ENCODE data around the gene JAZF1. TPM values are rescaled to one million over a fixed set of nuclear protein-coding genes. Genes with fewer than 3 reads are reported as not detected.

Gene JAZF1
- total RNA-seq, 1 donor from 2014 or later, result 6.4 TPM

DNA sequence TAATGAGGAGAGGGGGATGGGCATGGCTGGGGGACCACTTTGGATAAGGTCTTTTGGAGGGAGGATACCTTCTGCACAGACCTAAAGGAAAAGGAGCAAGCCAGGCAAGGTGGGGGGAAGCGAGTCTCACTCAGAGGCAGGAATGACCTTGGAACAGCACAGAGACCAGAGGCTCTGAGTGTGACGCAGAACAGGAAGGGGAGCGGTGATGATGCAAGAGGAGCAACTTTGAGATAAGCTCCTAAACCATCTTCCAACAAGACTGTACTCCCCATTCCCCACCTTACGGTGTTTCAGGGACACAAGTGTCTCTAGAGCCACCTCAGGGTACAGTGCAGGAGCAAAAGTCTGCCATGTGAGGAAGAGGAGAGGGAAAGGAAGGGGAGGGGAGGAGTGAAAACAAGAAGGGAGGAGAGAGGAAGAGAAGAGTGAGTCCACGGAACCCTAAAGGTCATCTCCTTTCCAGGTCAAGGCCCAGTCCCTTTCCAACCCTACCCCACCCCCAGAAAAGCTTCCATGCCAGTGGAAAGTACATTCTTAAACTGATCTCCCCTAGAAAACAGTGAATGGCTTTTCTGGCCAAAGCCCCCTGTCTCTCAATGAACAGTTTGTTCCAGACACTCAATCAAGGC is 54.1 kb downstream of the JAZF1 start:
- Mint-ChIP-seq H3K27me3 (no peaks in the 10 kb centered on the region), H3K9me3 (ENCODE audit: low read depth) (no peaks in the 10 kb centered on the region)

DNA sequence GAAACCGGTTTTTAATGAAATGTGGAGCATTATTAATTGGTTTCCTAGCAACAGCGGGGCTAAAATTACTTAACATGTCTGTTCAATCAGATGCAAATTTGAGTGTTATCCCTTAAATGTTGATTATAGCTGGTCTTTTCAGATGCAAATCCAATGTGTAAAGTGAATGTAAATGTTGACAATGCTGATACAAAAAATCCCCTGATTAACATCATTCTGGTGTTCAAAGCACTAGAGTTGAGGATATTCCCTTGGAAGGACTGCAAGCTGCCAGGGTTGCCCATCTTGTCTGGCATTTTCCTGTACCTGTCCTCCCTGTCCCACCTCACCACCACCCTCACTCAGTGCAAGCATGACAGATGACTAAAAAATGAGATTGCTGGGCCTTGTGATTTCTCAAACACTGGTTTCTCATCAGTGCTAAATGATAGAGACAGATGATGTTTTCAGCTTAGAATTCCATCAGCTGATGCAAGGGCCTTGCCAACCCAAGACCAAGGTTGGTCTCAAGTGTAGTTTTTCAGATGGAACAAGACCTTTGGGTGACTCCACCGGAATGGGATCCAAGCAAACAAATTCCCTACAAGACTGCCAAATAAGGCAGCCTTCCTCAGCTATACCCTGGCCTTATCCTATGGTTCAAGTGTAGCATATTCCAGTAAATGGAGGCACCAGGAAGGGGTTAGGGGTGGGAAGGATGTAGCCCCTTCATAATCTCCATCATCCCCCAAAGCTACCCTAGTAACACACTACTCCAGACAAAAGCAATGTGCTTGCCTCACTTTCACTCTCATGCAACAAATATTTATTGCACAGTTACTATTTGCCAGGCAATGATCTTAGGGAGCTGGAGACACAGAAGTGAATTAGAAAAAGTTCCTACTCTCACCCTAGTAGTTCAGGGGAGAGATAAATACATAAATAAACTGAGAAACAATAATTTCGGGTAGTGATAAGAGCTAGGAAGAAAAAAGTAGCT is 54.9 kb downstream of the JAZF1 start:
- no peak for DNase-seq (ENCODE audit: low spot score, unreplicated experiment)
- no peaks in the 10 kb centered on the region for H3K27me3 Mint-ChIP-seq

More for the DNA sequence above, 54.1 kb downstream of the JAZF1 start:
- TF ChIP-seq, protein P1, sequence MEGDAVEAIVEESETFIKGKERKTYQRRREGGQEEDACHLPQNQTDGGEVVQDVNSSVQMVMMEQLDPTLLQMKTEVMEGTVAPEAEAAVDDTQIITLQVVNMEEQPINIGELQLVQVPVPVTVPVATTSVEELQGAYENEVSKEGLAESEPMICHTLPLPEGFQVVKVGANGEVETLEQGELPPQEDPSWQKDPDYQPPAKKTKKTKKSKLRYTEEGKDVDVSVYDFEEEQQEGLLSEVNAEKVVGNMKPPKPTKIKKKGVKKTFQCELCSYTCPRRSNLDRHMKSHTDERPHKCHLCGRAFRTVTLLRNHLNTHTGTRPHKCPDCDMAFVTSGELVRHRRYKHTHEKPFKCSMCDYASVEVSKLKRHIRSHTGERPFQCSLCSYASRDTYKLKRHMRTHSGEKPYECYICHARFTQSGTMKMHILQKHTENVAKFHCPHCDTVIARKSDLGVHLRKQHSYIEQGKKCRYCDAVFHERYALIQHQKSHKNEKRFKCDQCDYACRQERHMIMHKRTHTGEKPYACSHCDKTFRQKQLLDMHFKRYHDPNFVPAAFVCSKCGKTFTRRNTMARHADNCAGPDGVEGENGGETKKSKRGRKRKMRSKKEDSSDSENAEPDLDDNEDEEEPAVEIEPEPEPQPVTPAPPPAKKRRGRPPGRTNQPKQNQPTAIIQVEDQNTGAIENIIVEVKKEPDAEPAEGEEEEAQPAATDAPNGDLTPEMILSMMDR (IDR thresholded peaks at IDR 0.05; ENCODE audit: unreplicated experiment), result no peak
- Mint-ChIP-seq H3K4me1 (ENCODE audit: low read depth) (no peaks in the 10 kb centered on the region), H3K27ac (no peak overlapping the region), H3K36me3 (ENCODE audit: insufficient read depth) (no peaks in the 10 kb centered on the region), H3K4me3 (ENCODE audit: low read depth) (no peak overlapping the region)
- DNase-seq (ENCODE audit: low spot score, unreplicated experiment), result no peak

DNA sequence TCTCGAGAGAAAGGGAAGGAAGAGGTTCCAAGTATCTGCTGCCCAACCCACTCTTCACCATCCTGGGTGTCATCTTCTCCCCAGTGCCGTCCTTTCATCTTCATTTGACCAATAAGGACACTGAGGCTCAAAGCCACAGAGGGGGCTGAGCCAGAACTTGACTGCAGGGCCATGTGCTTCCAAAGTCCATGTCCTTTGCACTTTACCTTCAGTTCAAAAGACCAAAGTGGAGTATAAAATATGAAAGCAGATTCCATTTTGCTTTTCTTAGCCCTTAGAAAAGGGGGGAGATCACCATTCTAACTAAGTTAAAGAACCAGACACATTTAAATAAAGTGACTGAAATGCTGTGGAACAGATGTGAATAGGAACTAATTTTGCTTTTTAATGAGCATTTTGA is 56.2 kb downstream of the JAZF1 start:
- no peaks in the 10 kb centered on the region for H3K36me3 Mint-ChIP-seq (ENCODE audit: insufficient read depth)
- no peaks in the 10 kb centered on the region for H3K27me3 Mint-ChIP-seq
- no peaks in the 10 kb centered on the region for H3K9me3 Mint-ChIP-seq (ENCODE audit: low read depth)
- TF ChIP-seq, protein P1 (IDR thresholded peaks at IDR 0.05; ENCODE audit: unreplicated experiment), result no peak
- H3K4me1 Mint-ChIP-seq (ENCODE audit: low read depth), result peaks cover 2% of the 10 kb centered on the region
- no peak overlapping the region for H3K4me3 Mint-ChIP-seq (ENCODE audit: low read depth)
- no peak for DNase-seq (ENCODE audit: low spot score, unreplicated experiment)
- H3K27ac Mint-ChIP-seq, result no peak overlapping the region

More for the DNA sequence above, 54.9 kb downstream of the JAZF1 start:
- Mint-ChIP-seq H3K36me3 (ENCODE audit: insufficient read depth) (no peaks in the 10 kb centered on the region), H3K27ac (no peak overlapping the region), H3K4me1 (ENCODE audit: low read depth) (no peaks in the 10 kb centered on the region), H3K9me3 (ENCODE audit: low read depth) (no peaks in the 10 kb centered on the region), H3K4me3 (ENCODE audit: low read depth) (no peak overlapping the region)
- TF ChIP-seq, protein P1 (IDR thresholded peaks at IDR 0.05; ENCODE audit: unreplicated experiment), result no peak

DNA sequence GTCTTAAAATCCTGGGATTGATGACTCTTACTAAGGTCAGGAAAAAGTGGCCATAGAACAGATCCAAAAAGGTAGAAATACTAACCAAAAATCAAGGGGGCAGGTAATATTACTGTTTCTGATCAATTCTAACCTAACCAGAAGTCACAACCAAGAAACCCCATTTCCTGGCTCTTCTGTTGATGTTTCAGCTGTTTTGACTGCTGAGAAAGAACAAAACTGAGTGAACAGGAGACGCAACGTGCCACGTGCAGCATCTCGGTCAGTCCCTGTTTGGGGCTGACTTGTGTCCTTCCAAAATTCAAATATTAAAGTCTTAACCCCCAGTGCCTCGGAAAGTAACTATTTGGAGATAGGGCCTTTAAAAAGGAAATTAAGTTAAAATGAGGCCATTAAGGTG is 56.8 kb downstream of the JAZF1 start:
- DNase-seq (ENCODE audit: low spot score, unreplicated experiment), result no peak
- Mint-ChIP-seq H3K36me3 (ENCODE audit: insufficient read depth) (no peaks in the 10 kb centered on the region), H3K4me1 (ENCODE audit: low read depth) (peaks cover 3% of the 10 kb centered on the region), H3K4me3 (ENCODE audit: low read depth) (no peak overlapping the region), H3K27ac (no peak overlapping the region), H3K27me3 (no peaks in the 10 kb centered on the region), H3K9me3 (ENCODE audit: low read depth) (no peaks in the 10 kb centered on the region)
- TF ChIP-seq, protein P1 (IDR thresholded peaks at IDR 0.05; ENCODE audit: unreplicated experiment), result no peak

DNA sequence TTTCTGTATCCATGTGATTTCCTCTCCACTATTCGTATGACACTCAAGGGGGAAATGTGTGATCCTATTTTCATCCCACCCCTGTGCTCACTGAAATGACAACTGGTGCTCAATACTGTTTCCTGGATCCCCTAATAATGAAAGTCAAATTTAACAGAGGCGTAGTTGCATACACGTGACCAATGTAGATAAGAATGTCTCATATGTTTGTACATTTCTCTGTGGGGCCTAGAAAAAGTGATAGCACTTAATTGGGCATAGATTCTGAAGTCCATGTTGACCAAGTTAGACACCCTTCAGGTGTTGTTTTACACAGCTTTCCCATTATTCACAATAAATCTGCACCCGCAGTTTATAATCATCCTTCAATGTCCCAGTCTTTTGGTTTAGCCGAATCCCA is 59.1 kb downstream of the JAZF1 start:
- no peaks in the 10 kb centered on the region for H3K36me3 Mint-ChIP-seq (ENCODE audit: insufficient read depth)
- TF ChIP-seq, protein P1 (IDR thresholded peaks at IDR 0.05; ENCODE audit: unreplicated experiment), result no peak
- DNase-seq (ENCODE audit: low spot score, unreplicated experiment), result no peak
- H3K27me3 Mint-ChIP-seq, result no peaks in the 10 kb centered on the region
- no peak overlapping the region for H3K4me3 Mint-ChIP-seq (ENCODE audit: low read depth)
- H3K4me1 Mint-ChIP-seq (ENCODE audit: low read depth), result peaks cover 3% of the 10 kb centered on the region
- H3K9me3 Mint-ChIP-seq (ENCODE audit: low read depth), result no peaks in the 10 kb centered on the region
- no peak overlapping the region for H3K27ac Mint-ChIP-seq

Measured in progenitor cell of endocrine pancreas (in vitro differentiated cells).